ENCODE results near the gene TREH.

DNA sequence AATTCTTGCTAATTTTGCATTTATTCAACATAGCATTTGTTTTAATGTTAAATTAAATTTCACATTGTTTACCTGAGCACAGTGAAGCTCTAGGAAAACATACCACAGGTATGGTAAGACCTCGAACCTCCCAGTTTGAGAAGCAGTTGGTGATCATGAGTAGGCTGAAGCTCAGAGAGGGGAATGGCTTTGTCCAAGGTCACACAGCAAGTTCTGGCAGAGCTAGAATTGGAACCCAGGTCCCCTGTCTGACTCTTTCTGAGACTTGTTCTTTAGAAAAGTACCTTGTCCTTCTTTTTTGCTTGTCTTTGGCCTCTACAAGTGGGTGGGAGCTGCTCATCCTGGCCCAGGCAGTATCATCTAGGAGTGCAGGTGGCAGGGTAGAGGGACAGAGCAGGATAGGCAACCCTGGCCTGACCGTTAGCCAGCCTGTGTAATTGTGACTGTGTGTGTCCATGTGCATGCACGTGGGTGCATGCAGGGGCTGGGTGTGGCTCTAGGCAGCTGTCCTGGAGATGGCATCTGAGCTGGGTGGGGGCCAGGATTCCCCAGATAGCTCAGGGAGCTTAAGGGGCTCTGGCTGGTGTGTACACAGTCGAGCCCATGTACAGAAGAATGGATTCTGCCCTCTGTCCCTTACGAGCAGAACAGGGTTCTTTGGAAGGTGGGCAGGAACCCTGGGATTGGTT is 50.4 kb downstream of the TREH start:
- TF ChIP-seq, protein P1, sequence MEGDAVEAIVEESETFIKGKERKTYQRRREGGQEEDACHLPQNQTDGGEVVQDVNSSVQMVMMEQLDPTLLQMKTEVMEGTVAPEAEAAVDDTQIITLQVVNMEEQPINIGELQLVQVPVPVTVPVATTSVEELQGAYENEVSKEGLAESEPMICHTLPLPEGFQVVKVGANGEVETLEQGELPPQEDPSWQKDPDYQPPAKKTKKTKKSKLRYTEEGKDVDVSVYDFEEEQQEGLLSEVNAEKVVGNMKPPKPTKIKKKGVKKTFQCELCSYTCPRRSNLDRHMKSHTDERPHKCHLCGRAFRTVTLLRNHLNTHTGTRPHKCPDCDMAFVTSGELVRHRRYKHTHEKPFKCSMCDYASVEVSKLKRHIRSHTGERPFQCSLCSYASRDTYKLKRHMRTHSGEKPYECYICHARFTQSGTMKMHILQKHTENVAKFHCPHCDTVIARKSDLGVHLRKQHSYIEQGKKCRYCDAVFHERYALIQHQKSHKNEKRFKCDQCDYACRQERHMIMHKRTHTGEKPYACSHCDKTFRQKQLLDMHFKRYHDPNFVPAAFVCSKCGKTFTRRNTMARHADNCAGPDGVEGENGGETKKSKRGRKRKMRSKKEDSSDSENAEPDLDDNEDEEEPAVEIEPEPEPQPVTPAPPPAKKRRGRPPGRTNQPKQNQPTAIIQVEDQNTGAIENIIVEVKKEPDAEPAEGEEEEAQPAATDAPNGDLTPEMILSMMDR (IDR thresholded peaks at IDR 0.05) = no peak
- TF ChIP-seq POLR2A (IDR thresholded peaks at IDR 0.05; ENCODE audit: low read depth) = no peak
- TF ChIP-seq EP300 (IDR thresholded peaks at IDR 0.05) = no peak

All from esophagus muscularis mucosa (tissue), 4 donors.